SK-N-SH (cell line): ENCODE data around the gene KCNJ9. TPM values are rescaled to one million over a fixed set of nuclear protein-coding genes. Genes with fewer than 3 reads are reported as not detected.

Source experiments
- CTCF ChIA-PET: fragments of 300-600, 350-600 bp; formaldehyde crosslinking; extraction: SDS; loops from one replicate; lab custom pipeline; 2021; lab: Yijun Ruan, JAX
- POLR2A ChIA-PET: fragments of 350-600 bp; sonication (Branson Sonifier 250); formaldehyde crosslinking; extraction: SDS; loops from one replicate; lab custom pipeline; 2020; ENCODE audit warnings: antibody characterized with exemption, inconsistent platforms; lab: Yijun Ruan, JAX
- DNase-seq: peaks from one replicate; pipeline ENCODE4 v3.0.0; 2012
- H2AFZ ChIP-seq: fragments of 200-600 bp; sonication (generic); 2 replicates; pipeline ENCODE4 v1.8.1; 2016; ENCODE audit warnings: antibody characterized with exemption, mild to moderate bottlenecking, low read depth
- H3F3A ChIP-seq: fragments of 200-600 bp; sonication (generic); replicated peaks from 2 replicates; pipeline ENCODE3; 2016; ENCODE audit warnings: antibody characterized with exemption, mild to moderate bottlenecking; ENCODE audit not compliant: insufficient read depth
- H3K27ac ChIP-seq, 2 experiments: fragments of 200-500 bp in 1 of 2; fragments of 200-600 bp in 1 of 2; sonication (Bioruptor generic) in 1 of 2; sonication (generic), shearing (Covaris generic) in 1 of 2; 2 replicates each; pipeline versions ENCODE4 v1.5.1 to v1.6.1; 2014 to 2016; ENCODE audit warnings: low read depth in 2 of 2, inconsistent platforms in 1 of 2, low read length in 1 of 2, mild to moderate bottlenecking in 1 of 2, mixed read lengths in 1 of 2
- H3K27me3 ChIP-seq: fragments of 200-600 bp; sonication (generic), shearing (Covaris generic); 2 replicates; pipeline ENCODE4 v1.6.1; 2016; ENCODE audit warnings: mixed run types; ENCODE audit not compliant: insufficient read depth
- H3K36me3 ChIP-seq, 2 experiments: fragments of 200-500 bp in 1 of 2; fragments of 200-600 bp in 1 of 2; sonication (Bioruptor generic) in 1 of 2; sonication (generic) in 1 of 2; replicated peaks in 1 of 2; 2 replicates each; pipeline versions ENCODE3 to v1.5.1; 2014 to 2016; ENCODE audit warnings: low read length in 1 of 2, mild to moderate bottlenecking in 1 of 2; ENCODE audit not compliant: insufficient read depth in 2 of 2, control insufficient read depth in 1 of 2
- H3K4me1 ChIP-seq, 2 experiments: fragments of 200-500 bp in 1 of 2; fragments of 200-600 bp in 1 of 2; sonication (Bioruptor generic) in 1 of 2; sonication (generic), shearing (Covaris generic) in 1 of 2; 2 replicates each; pipeline versions ENCODE4 v1.5.1 to v1.6.1; 2014 to 2016; ENCODE audit warnings: low read depth in 1 of 2, low read length in 1 of 2, mixed run types in 1 of 2; ENCODE audit not compliant: insufficient read depth in 2 of 2, control insufficient read depth in 1 of 2
- H3K4me2 ChIP-seq: fragments of 200-600 bp; sonication (generic), shearing (Covaris generic); 2 replicates; pipeline ENCODE4 v1.6.1; 2017; ENCODE audit warnings: mixed run types
- H3K4me3 ChIP-seq, 2 experiments: fragments of 200-500 bp in 1 of 2; fragments of 200-600 bp in 1 of 2; sonication (Bioruptor generic) in 1 of 2; sonication (generic), shearing (Covaris generic) in 1 of 2; 2 replicates each; pipeline versions ENCODE4 v1.5.1 to v1.8.1; 2014 to 2016; ENCODE audit warnings: low read depth in 2 of 2, inconsistent platforms in 1 of 2, low read length in 1 of 2, mild to moderate bottlenecking in 1 of 2, mixed read lengths in 1 of 2, moderate library complexity in 1 of 2
- H3K79me2 ChIP-seq: fragments of 200-600 bp; sonication (generic); 2 replicates; pipeline ENCODE4 v1.8.1; 2017; ENCODE audit warnings: mild to moderate bottlenecking; ENCODE audit not compliant: insufficient read depth
- H3K9ac ChIP-seq: fragments of 200-600 bp; sonication (generic); 2 replicates; pipeline ENCODE4 v1.6.1; 2017; ENCODE audit warnings: mixed run types
- H3K9me2 ChIP-seq: fragments of 200-600 bp; sonication (generic); 2 replicates; pipeline ENCODE4 v1.6.1; 2017; ENCODE audit warnings: mixed run types
- H3K9me3 ChIP-seq: fragments of 200-600 bp; sonication (generic); 2 replicates; pipeline ENCODE4 v1.6.1; 2017; ENCODE audit warnings: mixed run types, mild to moderate bottlenecking, moderate library complexity
- H4K20me1 ChIP-seq: fragments of 200-600 bp; sonication (generic); 2 replicates; pipeline ENCODE4 v1.6.1; 2017; ENCODE audit warnings: mild to moderate bottlenecking, mixed run types; ENCODE audit not compliant: insufficient read depth
- CHD2 ChIP-seq: fragments of 150-350 bp; IDR thresholded peaks from 2 replicates; pipeline ENCODE4 v1.6.1; 2018; ENCODE audit warnings: low read length; ENCODE audit not compliant: partially characterized antibody
- CTCF ChIP-seq: fragments of 200-600 bp; sonication (generic); IDR thresholded peaks from 2 replicates; pipeline ENCODE4 v1.6.1; 2017; ENCODE audit warnings: antibody characterized with exemption, mild to moderate bottlenecking, moderate library complexity
- ELF1 ChIP-seq: IDR thresholded peaks from 2 replicates; pipeline ENCODE4 v1.4.0; 2012
- FOSL2 ChIP-seq: IDR thresholded peaks from 2 replicates; pipeline ENCODE4 v1.4.0; 2012; ENCODE audit warnings: low read depth, mild to moderate bottlenecking, moderate library complexity, borderline replicate concordance
- FOXM1 ChIP-seq: IDR thresholded peaks from 2 replicates; pipeline ENCODE4 v1.4.0; 2012; ENCODE audit warnings: low read depth, mild to moderate bottlenecking
- GATA2 ChIP-seq: sonication (generic); formaldehyde crosslinking; IDR thresholded peaks from 2 replicates; pipeline ENCODE4 v1.5.0; 2020; ENCODE audit warnings: mild to moderate bottlenecking, missing genetic modification reagents
- NRF1 ChIP-seq: IDR thresholded peaks from 2 replicates; pipeline ENCODE4 v1.6.1; 2012; ENCODE audit warnings: low read depth, mild to moderate bottlenecking, low read length
- POLR2AphosphoS5 ChIP-seq: IDR thresholded peaks from 2 replicates; pipeline ENCODE4 v1.6.1; 2012; ENCODE audit warnings: low read depth, low read length
- RAD21 ChIP-seq: IDR thresholded peaks from 2 replicates; pipeline ENCODE4 v1.6.1; 2012; ENCODE audit warnings: mild to moderate bottlenecking, low read length
- RCOR1 ChIP-seq: fragments of 150-350 bp; IDR thresholded peaks from 2 replicates; pipeline ENCODE4 v1.6.1; 2017; ENCODE audit warnings: antibody characterized with exemption, low read length
- RFX5 ChIP-seq: IDR thresholded peaks from 2 replicates; pipeline ENCODE4 v1.6.1; 2012; ENCODE audit warnings: mild to moderate bottlenecking, improper control_type of control experiment, low read length
- RXRA ChIP-seq: IDR thresholded peaks from 2 replicates; pipeline ENCODE4 v1.4.0; 2012; ENCODE audit warnings: low read depth, mild to moderate bottlenecking, borderline replicate concordance
- TCF12 ChIP-seq: IDR thresholded peaks from 2 replicates; pipeline ENCODE4 v1.4.0; 2012
- TEAD4 ChIP-seq: IDR thresholded peaks from 2 replicates; pipeline ENCODE4 v1.4.0; 2012; ENCODE audit warnings: mild to moderate bottlenecking, borderline replicate concordance; ENCODE audit not compliant: insufficient read depth
- WGBS: methylation state at CpG from one replicate; pipeline ENCODE4 v1.1.6; 2017; ENCODE audit warnings: low lambda C conversion rate; 5-methylcytosine and 5-hydroxymethylcytosine counted together
- polyA plus RNA-seq, 3 experiments: library from polyadenylated mRNA; depleted of rRNA; stranded (reverse); fragments of >200 nt; gene quantifications; 2 replicates each; pipeline ENCODE4 v1.2.3, GENCODE V29; 2012
- TF ChIP-seq, protein P1 (sequence below): IDR thresholded peaks from 2 replicates; pipeline ENCODE4 v1.4.0; 2012; ENCODE audit warnings: low read depth, borderline replicate concordance
- TF ChIP-seq, protein P2 (sequence below): IDR thresholded peaks from 2 replicates; pipeline ENCODE4 v1.4.0; 2012; ENCODE audit warnings: low read depth
- TF ChIP-seq, protein P3 (sequence below): fragments of 150-350 bp; IDR thresholded peaks from 2 replicates; pipeline ENCODE4 v1.6.1; 2017; ENCODE audit warnings: antibody characterized with exemption, low read length, low read depth, borderline replicate concordance

The KCNJ9 gene
- polyA plus RNA-seq, 1 of the 3 experiments (the other 2 are of a cell fraction): 0.02 TPM

DNA sequence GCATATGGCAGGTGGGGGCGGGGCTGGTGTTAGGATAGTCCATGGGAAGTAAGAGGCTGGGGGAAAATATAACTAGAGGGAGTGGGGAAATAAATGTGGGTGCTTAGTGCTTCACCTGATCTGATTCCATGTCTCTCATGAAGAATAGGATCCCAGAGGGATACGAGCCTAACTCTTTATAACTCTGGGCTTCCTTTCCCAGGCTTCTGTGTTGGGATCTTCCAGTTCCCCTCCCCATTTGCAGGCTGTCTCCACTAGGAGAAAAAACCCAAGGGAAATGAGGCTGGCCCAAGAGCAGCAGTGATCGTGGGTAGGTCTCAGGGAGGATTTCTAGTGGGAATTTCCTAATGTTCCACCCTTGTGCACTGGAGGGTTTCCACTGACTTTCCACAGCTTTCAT is 1.6 kb downstream of the KCNJ9 start:
- no peaks in the 10 kb centered on the region for H3K9me2 ChIP-seq
- peaks cover 30% of the 10 kb centered on the region for H3K27me3 ChIP-seq
- H3K4me2 ChIP-seq: no peak overlapping the region
- no peaks in the 10 kb centered on the region for H3K9me3 ChIP-seq
- H4K20me1 ChIP-seq: no peaks in the 10 kb centered on the region
- peaks cover 0 to 2% of the 10 kb centered on the region in 2 experiments for H3K36me3 ChIP-seq
- no peak for DNase-seq
- WGBS: 66% methylated on average over 3 of the region's 3 CpGs
- H3K4me3 ChIP-seq: no peak overlapping the region
- TF ChIP-seq, protein P1, sequence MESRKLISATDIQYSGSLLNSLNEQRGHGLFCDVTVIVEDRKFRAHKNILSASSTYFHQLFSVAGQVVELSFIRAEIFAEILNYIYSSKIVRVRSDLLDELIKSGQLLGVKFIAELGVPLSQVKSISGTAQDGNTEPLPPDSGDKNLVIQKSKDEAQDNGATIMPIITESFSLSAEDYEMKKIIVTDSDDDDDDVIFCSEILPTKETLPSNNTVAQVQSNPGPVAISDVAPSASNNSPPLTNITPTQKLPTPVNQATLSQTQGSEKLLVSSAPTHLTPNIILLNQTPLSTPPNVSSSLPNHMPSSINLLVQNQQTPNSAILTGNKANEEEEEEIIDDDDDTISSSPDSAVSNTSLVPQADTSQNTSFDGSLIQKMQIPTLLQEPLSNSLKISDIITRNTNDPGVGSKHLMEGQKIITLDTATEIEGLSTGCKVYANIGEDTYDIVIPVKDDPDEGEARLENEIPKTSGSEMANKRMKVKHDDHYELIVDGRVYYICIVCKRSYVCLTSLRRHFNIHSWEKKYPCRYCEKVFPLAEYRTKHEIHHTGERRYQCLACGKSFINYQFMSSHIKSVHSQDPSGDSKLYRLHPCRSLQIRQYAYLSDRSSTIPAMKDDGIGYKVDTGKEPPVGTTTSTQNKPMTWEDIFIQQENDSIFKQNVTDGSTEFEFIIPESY: no peak
- no peak for TF ChIP-seq TEAD4
- TF ChIP-seq CHD2: no peak
- no peak for TF ChIP-seq RAD21
- TF ChIP-seq RFX5: no peak
- TF ChIP-seq, protein P2, sequence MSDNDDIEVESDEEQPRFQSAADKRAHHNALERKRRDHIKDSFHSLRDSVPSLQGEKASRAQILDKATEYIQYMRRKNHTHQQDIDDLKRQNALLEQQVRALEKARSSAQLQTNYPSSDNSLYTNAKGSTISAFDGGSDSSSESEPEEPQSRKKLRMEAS: no peak
- TF ChIP-seq FOXM1: no peak
- TF ChIP-seq, protein P3, sequence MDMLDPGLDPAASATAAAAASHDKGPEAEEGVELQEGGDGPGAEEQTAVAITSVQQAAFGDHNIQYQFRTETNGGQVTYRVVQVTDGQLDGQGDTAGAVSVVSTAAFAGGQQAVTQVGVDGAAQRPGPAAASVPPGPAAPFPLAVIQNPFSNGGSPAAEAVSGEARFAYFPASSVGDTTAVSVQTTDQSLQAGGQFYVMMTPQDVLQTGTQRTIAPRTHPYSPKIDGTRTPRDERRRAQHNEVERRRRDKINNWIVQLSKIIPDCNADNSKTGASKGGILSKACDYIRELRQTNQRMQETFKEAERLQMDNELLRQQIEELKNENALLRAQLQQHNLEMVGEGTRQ: no peak
- no peak for TF ChIP-seq ELF1
- no peak for TF ChIP-seq TCF12
- TF ChIP-seq NRF1: no peak
- TF ChIP-seq CTCF: no peak
- TF ChIP-seq FOSL2: no peak
- TF ChIP-seq RXRA: no peak
- no peak for TF ChIP-seq POLR2AphosphoS5
- TF ChIP-seq RCOR1: no peak
- no peak for TF ChIP-seq GATA2 (CRISPR knock-in tag)
- no peak overlapping the region for H3K27ac ChIP-seq
- H3F3A ChIP-seq: no peaks in the 10 kb centered on the region
- peaks cover 0 to 15% of the 10 kb centered on the region in 2 experiments; a peak in 1 of 4 replicates for H3K4me1 ChIP-seq
- POLR2A ChIA-PET: no interaction called here
- H3K9ac ChIP-seq: no peak overlapping the region
- no peaks in the 10 kb centered on the region for H3K79me2 ChIP-seq
- no peak overlapping the region for H2AFZ ChIP-seq
- CTCF ChIA-PET: interaction anchor here (0.6 to 14.2 kb wide), 12 partner anchors 12 to 294 kb away, joined by 3 to 163 read pairs (median 12); partner anchors contain the start of genes IGSF8, KCNJ10 and PIGM
